ENCODE results near the gene FAM216A.
"Not testable (repeated sequence)": the region's sequence is repeated elsewhere in the genome, so short reads cannot be mapped to it uniquely, and the experiment has no call there.

FAM216A gene

GRCh38 chr12:110468214-110469048 lies at the start of gene FAM216A, which contains the start of gene GPN3:
Gene FAM216A, plus strand, starts transcription at chr12:110468845. Its CDS starts 31 bp downstream, at chr12:110468876.
Gene GPN3, minus strand, starts transcription at chr12:110468257. Its CDS starts 54 bp downstream, at chr12:110468203.
- peak within 1 kb of the TSS; percentile 96 for H3K9ac ChIP-seq
- H3K4me1 ChIP-seq: peaks cover 49% of the 10 kb centered on the region
- H3K4me2 ChIP-seq: peak within 1 kb of the TSS; percentile 92
- peak within 1 kb of the TSS; percentile 80 for H3K4me3 ChIP-seq
- no peaks in the 10 kb centered on the region for H3K9me3 ChIP-seq
- peaks cover 21% of the 10 kb centered on the region; the same call in 1 of the 2 replicates for H4K20me1 ChIP-seq
- H3K36me3 ChIP-seq: peaks cover 45% of the 10 kb centered on the region
- TF ChIP-seq Cebpa-rat (IDR thresholded peaks at IDR 0.05): no peak
- peak within 1 kb of the TSS; percentile 99 for H3K27ac ChIP-seq
- no peaks in the 10 kb centered on the region for H3K27me3 ChIP-seq

GRCh38 chr12:110420644-110421043 lies 48.0 kb upstream of the FAM216A start:
- not testable (repeated sequence) for H3K27ac ChIP-seq, H3K36me3 ChIP-seq, H3K9me3 ChIP-seq, H3K4me2 ChIP-seq, H3K4me3 ChIP-seq, H3K27me3 ChIP-seq, H3K9ac ChIP-seq, H4K20me1 ChIP-seq
- peaks cover 14% of the 10 kb centered on the region for H3K4me1 ChIP-seq

DNA sequence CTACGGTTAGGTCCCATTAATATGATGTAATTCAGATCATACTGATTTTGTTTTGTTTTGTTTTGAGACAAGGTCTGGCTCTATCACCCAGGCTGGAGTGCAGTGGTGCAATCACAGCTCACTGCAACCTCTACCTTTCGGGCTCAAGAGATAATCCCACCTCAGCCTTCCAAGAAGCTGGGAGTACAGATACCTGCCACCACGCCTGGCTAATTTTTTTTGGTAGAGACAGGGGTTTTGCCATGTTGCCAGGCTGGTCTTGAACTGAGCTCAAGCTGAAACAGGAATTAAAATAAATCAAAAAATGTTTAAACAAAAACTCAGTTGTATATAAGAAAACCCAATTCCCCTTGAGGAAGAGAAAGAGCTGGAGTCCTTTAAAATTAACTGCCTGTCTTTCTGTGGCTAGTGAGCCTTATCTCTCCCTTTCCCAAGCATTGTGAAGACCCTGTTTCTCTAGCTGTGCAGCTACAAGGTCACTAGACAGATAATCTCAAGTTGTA lies 47.4 kb upstream of the FAM216A start:
- no peaks in the 10 kb centered on the region for H3K9me3 ChIP-seq
- no peaks in the 10 kb centered on the region for H4K20me1 ChIP-seq
- no peak overlapping the region for H3K9ac ChIP-seq
- H3K36me3 ChIP-seq: no peaks in the 10 kb centered on the region
- H3K4me1 ChIP-seq: peaks cover 14% of the 10 kb centered on the region
- H3K4me2 ChIP-seq: no peak overlapping the region
- no peak for TF ChIP-seq Cebpa-rat (IDR thresholded peaks at IDR 0.05)
- H3K27me3 ChIP-seq: no peaks in the 10 kb centered on the region
- H3K27ac ChIP-seq: no peak overlapping the region
- H3K4me3 ChIP-seq: no peak overlapping the region

- Histone ChIP-seq H3K4me3 (no peak overlapping the region), H3K36me3 (no peaks in the 10 kb centered on the region), H3K9me3 (no peaks in the 10 kb centered on the region), H3K27ac (no peak overlapping the region), H3K27me3 (no peaks in the 10 kb centered on the region), H3K4me2 (no peak overlapping the region), H3K9ac (no peak overlapping the region), H4K20me1 (no peaks in the 10 kb centered on the region), H3K4me1 (peaks cover 13% of the 10 kb centered on the region)
- TF ChIP-seq Cebpa-rat (IDR thresholded peaks at IDR 0.05): no peak
Measured at GRCh38 chr12:110421701-110422100, 46.9 kb upstream of the FAM216A start.

DNA sequence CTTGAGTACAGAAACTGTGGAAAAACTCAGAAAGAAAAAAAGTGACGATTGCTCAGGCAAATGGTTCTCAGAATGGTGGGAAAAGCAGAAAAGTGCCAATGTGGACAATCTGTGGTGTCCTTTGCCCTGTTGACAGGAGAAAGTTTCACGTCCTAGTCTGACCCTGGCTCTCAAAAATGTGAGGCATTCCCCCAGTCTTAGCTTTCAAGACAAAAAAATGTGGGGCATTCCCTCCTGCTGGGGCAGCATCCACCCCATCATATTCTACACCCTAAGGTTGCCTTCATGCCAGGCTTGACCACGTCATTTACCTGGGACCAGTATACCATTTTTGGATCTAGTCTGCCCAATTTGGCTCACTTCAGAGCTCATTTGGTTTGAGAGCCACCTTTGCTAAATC lies 44.4 kb upstream of the FAM216A start:
- no peaks in the 10 kb centered on the region for H3K4me1 ChIP-seq
- no peaks in the 10 kb centered on the region for H3K9me3 ChIP-seq
- no peak overlapping the region for H3K27ac ChIP-seq

DNA sequence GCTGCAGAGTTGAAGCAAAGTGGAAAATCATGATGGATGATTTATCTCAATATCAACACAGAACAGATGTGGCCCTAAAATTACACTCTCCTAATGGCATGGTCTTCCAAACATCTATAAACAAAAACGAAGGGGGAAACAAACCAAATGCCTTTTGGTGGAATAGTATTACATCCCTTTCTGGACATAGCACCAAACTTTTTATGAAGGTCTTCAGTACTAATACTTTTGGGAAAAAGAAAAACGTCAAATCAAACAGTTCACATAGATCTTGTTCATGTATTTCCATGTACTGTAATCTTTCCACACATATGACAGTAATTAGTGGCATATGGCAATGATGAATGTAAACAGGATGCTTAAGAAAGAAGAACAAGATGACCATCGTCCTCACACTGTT lies 42.2 kb upstream of the FAM216A start:
- Histone ChIP-seq H3K27ac (no peak overlapping the region), H3K9me3 (no peaks in the 10 kb centered on the region), H4K20me1 (no peaks in the 10 kb centered on the region), H3K36me3 (no peaks in the 10 kb centered on the region), H3K4me3 (no peak overlapping the region), H3K4me1 (peaks cover 4% of the 10 kb centered on the region; the same call in 1 of the 2 replicates), H3K27me3 (no peaks in the 10 kb centered on the region), H3K4me2 (no peak overlapping the region), H3K9ac (no peak overlapping the region)
- no peak for TF ChIP-seq Cebpa-rat (IDR thresholded peaks at IDR 0.05)

More for the DNA sequence above, 44.4 kb upstream of the FAM216A start:
- Histone ChIP-seq H4K20me1 (no peaks in the 10 kb centered on the region), H3K36me3 (no peaks in the 10 kb centered on the region), H3K9ac (no peak overlapping the region), H3K27me3 (no peaks in the 10 kb centered on the region), H3K4me3 (no peak overlapping the region), H3K4me2 (no peak overlapping the region)
- no peak for TF ChIP-seq Cebpa-rat (IDR thresholded peaks at IDR 0.05)

GRCh38 chr12:110429676-110430075 lies 39.0 kb upstream of the FAM216A start:
- H3K4me2 ChIP-seq, H3K4me1 ChIP-seq, H4K20me1 ChIP-seq, H3K9me3 ChIP-seq, H3K27ac ChIP-seq, H3K27me3 ChIP-seq, H3K9ac ChIP-seq, H3K4me3 ChIP-seq: not testable (repeated sequence)
- peaks cover 11% of the 10 kb centered on the region for H3K36me3 ChIP-seq

GRCh38 chr12:110431957-110432587 lies 36.6 kb upstream of the FAM216A start:
- peaks cover 4% of the 10 kb centered on the region; the same call in 1 of the 2 replicates for H3K4me1 ChIP-seq
- H3K4me2 ChIP-seq: peak overlapping the region; percentile 55; the same call in 1 of the 2 replicates
- no peaks in the 10 kb centered on the region for H4K20me1 ChIP-seq
- H3K27ac ChIP-seq: no peak overlapping the region
- H3K9ac ChIP-seq: no peak overlapping the region; the same call in 1 of the 2 replicates
- peak overlapping the region; percentile 66; the same call in 1 of the 2 replicates for H3K4me3 ChIP-seq
- TF ChIP-seq Cebpa-rat (IDR thresholded peaks at IDR 0.05): no peak
- H3K36me3 ChIP-seq: peaks cover 35% of the 10 kb centered on the region
- no peaks in the 10 kb centered on the region for H3K27me3 ChIP-seq
- H3K9me3 ChIP-seq: no peaks in the 10 kb centered on the region

- Histone ChIP-seq H4K20me1 (peaks cover 13% of the 10 kb centered on the region; the same call in 1 of the 2 replicates), H3K9ac (no peak overlapping the region), H3K27me3 (no peaks in the 10 kb centered on the region), H3K4me3 (no peak overlapping the region), H3K4me1 (no peaks in the 10 kb centered on the region), H3K36me3 (peaks cover 77% of the 10 kb centered on the region), H3K4me2 (no peak overlapping the region), H3K27ac (no peak overlapping the region), H3K9me3 (no peaks in the 10 kb centered on the region)
- no peak for TF ChIP-seq Cebpa-rat (IDR thresholded peaks at IDR 0.05)
Measured at GRCh38 chr12:110436231-110436630, 32.4 kb upstream of the FAM216A start.

GRCh38 chr12:110444455-110444854 lies 24.2 kb upstream of the FAM216A start:
- Histone ChIP-seq H3K9ac (no peak overlapping the region), H4K20me1 (peaks cover 85% of the 10 kb centered on the region), H3K27me3 (no peaks in the 10 kb centered on the region), H3K36me3 (peaks cover 89% of the 10 kb centered on the region), H3K9me3 (no peaks in the 10 kb centered on the region), H3K4me2 (no peak overlapping the region), H3K27ac (no peak overlapping the region), H3K4me3 (no peak overlapping the region), H3K4me1 (peaks cover 23% of the 10 kb centered on the region)
- no peak for TF ChIP-seq Cebpa-rat (IDR thresholded peaks at IDR 0.05)

Measured in BLaER1 (cell line).